HepG2 (cell line): ENCODE results near the gene CD58. TPM values are rescaled to one million over a fixed set of nuclear protein-coding genes. Genes with fewer than 3 reads are reported as not detected.

Experiments
- EHMT2 ChIP-seq: fragments of 200-600 bp; sonication (generic); IDR thresholded peaks from 2 replicates; pipeline ENCODE4 v1.7.0; 2017; ENCODE audit warnings: antibody characterized with exemption, low read depth, low read length, borderline replicate concordance
- FOSL1 ChIP-seq: sonication (generic); formaldehyde crosslinking; IDR thresholded peaks from 2 replicates; pipeline ENCODE4 v1.9.0; 2021; ENCODE audit warnings: missing genetic modification reagents, borderline replicate concordance
- FOXA1 ChIP-seq, 2 experiments: fragments of 450-650 bp in 1 of 2; sonication (generic) in 1 of 2; formaldehyde crosslinking in 1 of 2; IDR thresholded peaks; 2 replicates each; pipeline versions ENCODE4 v1.4.0 to v1.6.1; 2016 to 2020; ENCODE audit warnings: missing genetic modification reagents in 1 of 2
- HDAC1 ChIP-seq: sonication (generic); formaldehyde crosslinking; IDR thresholded peaks from 2 replicates; pipeline ENCODE4 v1.5.1; 2020; ENCODE audit warnings: mild to moderate bottlenecking, missing genetic modification reagents
- HOXA3 ChIP-seq: sonication (generic); formaldehyde crosslinking; IDR thresholded peaks from 2 replicates; pipeline ENCODE4 v1.5.0; 2020; ENCODE audit warnings: missing genetic modification reagents
- NONO ChIP-seq, 2 experiments: fragments of 450-650 bp in 1 of 2; sonication (generic) in 1 of 2; formaldehyde crosslinking in 1 of 2; IDR thresholded peaks in 1 of 2; conservative IDR thresholded peaks in 1 of 2; 2 replicates each; pipeline versions ENCODE4 v1.6.1 to v1.8.0; 2017 to 2022; ENCODE audit warnings: mild to moderate bottlenecking in 1 of 2, missing genetic modification reagents in 1 of 2, moderate library complexity in 1 of 2
- PTBP1 ChIP-seq: fragments of 200-400 bp; formaldehyde crosslinking; IDR thresholded peaks from 2 replicates; pipeline ENCODE4 v1.6.1; 2018; ENCODE audit warnings: low read length, low read depth; ENCODE audit not compliant: poor library complexity, severe bottlenecking
- RXRA ChIP-seq: sonication (generic); formaldehyde crosslinking; IDR thresholded peaks from 2 replicates; pipeline ENCODE4 v1.5.1; 2020; ENCODE audit warnings: missing genetic modification reagents
- TAF1 ChIP-seq: sonication (generic); formaldehyde crosslinking; IDR thresholded peaks from 2 replicates; pipeline ENCODE4 v1.4.0; 2020; ENCODE audit warnings: missing genetic modification reagents
- TARDBP ChIP-seq: sonication (generic); formaldehyde crosslinking; IDR thresholded peaks from 2 replicates; pipeline ENCODE4 v1.8.0; 2022; ENCODE audit warnings: mild to moderate bottlenecking, missing genetic modification reagents
- ZBTB4 ChIP-seq: sonication (generic); formaldehyde crosslinking; IDR thresholded peaks from 2 replicates; pipeline ENCODE4 v1.4.0; 2020; ENCODE audit warnings: missing genetic modification reagents, mild to moderate bottlenecking, borderline replicate concordance
- ZMYM2 ChIP-seq: sonication (generic); formaldehyde crosslinking; IDR thresholded peaks from 2 replicates; pipeline ENCODE4 v1.8.0; 2022; ENCODE audit warnings: mild to moderate bottlenecking, missing genetic modification reagents
- ZNF329 ChIP-seq: sonication (generic); formaldehyde crosslinking; IDR thresholded peaks from 2 replicates; pipeline ENCODE4 v1.9.0; 2021; ENCODE audit warnings: low read depth, mild to moderate bottlenecking, missing genetic modification reagents
- ZNF430 ChIP-seq: sonication (generic); formaldehyde crosslinking; IDR thresholded peaks from 2 replicates; pipeline ENCODE4 v1.9.0; 2021; ENCODE audit warnings: mild to moderate bottlenecking, missing genetic modification reagents
- ZNF598 ChIP-seq: sonication (generic); formaldehyde crosslinking; IDR thresholded peaks from 2 replicates; pipeline ENCODE4 v1.5.1; 2020; ENCODE audit warnings: mild to moderate bottlenecking, missing genetic modification reagents, borderline replicate concordance
- polyA plus RNA-seq, 8 experiments: library from polyadenylated mRNA; depleted of rRNA in 3 of 8; stranded (reverse) in 7 of 8; unstranded in 1 of 8; fragments of >200 nt; fragmentation: Illumina TruSeq in 4 of 8; extraction: Trizol in 4 of 8; gene quantifications; 2 replicates each; pipeline versions ENCODE4 v1.2.1 to v1.2.3, GENCODE V29; 2011 to 2016; ENCODE audit warnings: low read depth in 4 of 8, missing spikeins in 1 of 8, mixed read lengths in 1 of 8; ENCODE audit not compliant: insufficient read depth in 1 of 8
- total RNA-seq, 5 experiments: library from RNA; depleted of rRNA; stranded (reverse); fragments of >200 nt; fragmentation: Illumina TruSeq; extraction: Trizol; gene quantifications; 2 replicates each; pipeline ENCODE4 v1.2.3, GENCODE V29; 2016; ENCODE audit warnings: low read depth in 1 of 5
- TF ChIP-seq, protein P1 (sequence below): sonication (generic); formaldehyde crosslinking; IDR thresholded peaks from 2 replicates; pipeline ENCODE4 v1.4.0; 2020; ENCODE audit warnings: missing genetic modification reagents

Gene CD58
- total and polyA plus RNA-seq, 2 of the 13 experiments (the other 11 are each of a cell fraction or from before 2014, with no cell fraction given) = 9.4 to 13.5 TPM

GRCh38 chr1:116493484-116494352, 77.1 kb downstream of the CD58 start (continued):
- TF ChIP-seq, protein P1, sequence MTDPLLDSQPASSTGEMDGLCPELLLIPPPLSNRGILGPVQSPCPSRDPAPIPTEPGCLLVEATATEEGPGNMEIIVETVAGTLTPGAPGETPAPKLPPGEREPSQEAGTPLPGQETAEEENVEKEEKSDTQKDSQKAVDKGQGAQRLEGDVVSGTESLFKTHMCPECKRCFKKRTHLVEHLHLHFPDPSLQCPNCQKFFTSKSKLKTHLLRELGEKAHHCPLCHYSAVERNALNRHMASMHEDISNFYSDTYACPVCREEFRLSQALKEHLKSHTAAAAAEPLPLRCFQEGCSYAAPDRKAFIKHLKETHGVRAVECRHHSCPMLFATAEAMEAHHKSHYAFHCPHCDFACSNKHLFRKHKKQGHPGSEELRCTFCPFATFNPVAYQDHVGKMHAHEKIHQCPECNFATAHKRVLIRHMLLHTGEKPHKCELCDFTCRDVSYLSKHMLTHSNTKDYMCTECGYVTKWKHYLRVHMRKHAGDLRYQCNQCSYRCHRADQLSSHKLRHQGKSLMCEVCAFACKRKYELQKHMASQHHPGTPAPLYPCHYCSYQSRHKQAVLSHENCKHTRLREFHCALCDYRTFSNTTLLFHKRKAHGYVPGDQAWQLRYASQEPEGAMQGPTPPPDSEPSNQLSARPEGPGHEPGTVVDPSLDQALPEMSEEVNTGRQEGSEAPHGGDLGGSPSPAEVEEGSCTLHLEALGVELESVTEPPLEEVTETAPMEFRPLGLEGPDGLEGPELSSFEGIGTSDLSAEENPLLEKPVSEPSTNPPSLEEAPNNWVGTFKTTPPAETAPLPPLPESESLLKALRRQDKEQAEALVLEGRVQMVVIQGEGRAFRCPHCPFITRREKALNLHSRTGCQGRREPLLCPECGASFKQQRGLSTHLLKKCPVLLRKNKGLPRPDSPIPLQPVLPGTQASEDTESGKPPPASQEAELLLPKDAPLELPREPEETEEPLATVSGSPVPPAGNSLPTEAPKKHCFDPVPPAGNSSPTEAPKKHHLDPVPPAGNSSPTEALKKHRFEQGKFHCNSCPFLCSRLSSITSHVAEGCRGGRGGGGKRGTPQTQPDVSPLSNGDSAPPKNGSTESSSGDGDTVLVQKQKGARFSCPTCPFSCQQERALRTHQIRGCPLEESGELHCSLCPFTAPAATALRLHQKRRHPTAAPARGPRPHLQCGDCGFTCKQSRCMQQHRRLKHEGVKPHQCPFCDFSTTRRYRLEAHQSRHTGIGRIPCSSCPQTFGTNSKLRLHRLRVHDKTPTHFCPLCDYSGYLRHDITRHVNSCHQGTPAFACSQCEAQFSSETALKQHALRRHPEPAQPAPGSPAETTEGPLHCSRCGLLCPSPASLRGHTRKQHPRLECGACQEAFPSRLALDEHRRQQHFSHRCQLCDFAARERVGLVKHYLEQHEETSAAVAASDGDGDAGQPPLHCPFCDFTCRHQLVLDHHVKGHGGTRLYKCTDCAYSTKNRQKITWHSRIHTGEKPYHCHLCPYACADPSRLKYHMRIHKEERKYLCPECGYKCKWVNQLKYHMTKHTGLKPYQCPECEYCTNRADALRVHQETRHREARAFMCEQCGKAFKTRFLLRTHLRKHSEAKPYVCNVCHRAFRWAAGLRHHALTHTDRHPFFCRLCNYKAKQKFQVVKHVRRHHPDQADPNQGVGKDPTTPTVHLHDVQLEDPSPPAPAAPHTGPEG = no peak
- TF ChIP-seq HDAC1 (CRISPR knock-in tag) (0 out of 2 replicates have a peak, but pooled peaks have one; percentile 8), ZNF598 (CRISPR knock-in tag) (0 out of 2 replicates have a peak, but pooled peaks have one; percentile 67), TARDBP (0 out of 2 replicates have a peak, but pooled peaks have one; percentile 32), FOSL1 (no peak), EHMT2 (peak; percentile 13; the same call in 1 of the 2 replicates), NONO (IDR thresholded peaks at IDR 0.05) (no peak), NONO (CRISPR knock-in tag; conservative IDR thresholded peaks at IDR 0.05) (0 out of 2 replicates have a peak, but pooled peaks have one; percentile 10), ZNF430 (peak; percentile 30; the same call in 1 of the 2 replicates), ZBTB4 (CRISPR knock-in tag) (peak; percentile 88), PTBP1 (peak; percentile 15), ZNF329 (no peak), HOXA3 (CRISPR knock-in tag) (peak; percentile 73), FOXA1 (IDR thresholded peaks at IDR 0.05) (no peak), FOXA1 (CRISPR knock-in tag; IDR thresholded peaks at IDR 0.05) (0 out of 2 replicates have a peak, but pooled peaks have one; percentile 20), TAF1 (0 out of 2 replicates have a peak, but pooled peaks have one; percentile 3), RXRA (CRISPR knock-in tag) (0 out of 2 replicates have a peak, but pooled peaks have one; percentile 28), ZMYM2 (CRISPR knock-in tag) (0 out of 2 replicates have a peak, but pooled peaks have one; percentile 21)
